Upper lobe of left lung (tissue), 4 donors: ENCODE results near the gene PTPRN2.

Source experiments
- EP300 ChIP-seq, 4 donors: sonication (generic); formaldehyde crosslinking; IDR thresholded peaks; one replicate each; pipeline ENCODE4 v1.5.1; 2017; ENCODE audit warnings: antibody characterized with exemption in 4 of 4, control low read depth in 2 of 4
- POLR2A ChIP-seq, 4 donors: fragments of 450-650 bp; IDR thresholded peaks; one replicate each; pipeline ENCODE4 v1.5.1; 2016 to 2017; ENCODE audit warnings: antibody characterized with exemption in 4 of 4, mild to moderate bottlenecking in 2 of 4
- POLR2AphosphoS5 ChIP-seq, 2 donors: sonication (generic); formaldehyde crosslinking; IDR thresholded peaks; one replicate each; pipeline ENCODE4 v1.5.1; 2017; ENCODE audit warnings: antibody characterized with exemption in 2 of 2
- TF ChIP-seq, protein P1 (sequence below), 6 experiments: fragments of 450-650 bp in 4 of 6; fragments of 200-600 bp in 2 of 6; sonication (generic) in 2 of 6; IDR thresholded peaks; one replicate each; pipeline ENCODE4 v1.5.1; 2016 to 2019; ENCODE audit warnings: antibody characterized with exemption in 6 of 6

DNA sequence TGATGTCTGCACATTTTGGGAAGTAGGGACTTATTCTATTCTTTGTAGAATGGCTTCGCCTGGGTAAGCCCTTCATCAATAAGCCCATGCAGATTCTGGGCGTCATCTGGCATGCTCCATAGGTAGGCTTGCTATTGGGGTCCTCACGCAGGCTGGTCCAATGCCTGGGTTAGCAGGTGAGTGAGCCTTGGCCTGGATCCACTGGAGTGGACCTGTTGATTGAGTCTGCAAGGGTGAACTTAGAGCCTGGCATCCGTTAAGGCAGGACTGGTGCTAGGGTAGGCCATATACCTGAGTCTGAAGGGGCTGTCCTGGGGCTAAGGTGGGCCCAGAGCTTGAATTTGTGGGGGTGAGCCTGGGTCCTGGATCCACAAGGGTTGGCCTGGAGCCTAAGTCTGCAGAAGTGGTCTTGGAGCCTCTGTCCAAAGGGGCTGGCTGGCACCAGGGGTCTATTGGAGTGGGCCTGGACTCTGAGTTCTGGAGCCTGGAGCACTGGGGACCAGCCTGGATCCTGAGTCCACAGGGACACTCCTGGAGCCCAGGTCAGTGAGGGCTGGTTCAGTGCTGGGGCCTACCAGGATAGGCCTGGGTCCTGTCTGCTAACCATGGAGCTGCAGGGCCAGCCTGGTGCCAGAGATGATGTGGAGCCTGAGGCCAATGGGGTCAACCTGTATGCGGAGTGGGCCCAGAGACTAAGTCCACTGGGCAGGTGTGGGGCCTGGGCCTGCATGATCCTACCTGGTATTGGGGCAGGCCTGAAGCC is 297.7 kb downstream of the PTPRN2 start:
- TF ChIP-seq EP300 (IDR thresholded peaks at IDR 0.05) = no peak
- TF ChIP-seq, protein P1, sequence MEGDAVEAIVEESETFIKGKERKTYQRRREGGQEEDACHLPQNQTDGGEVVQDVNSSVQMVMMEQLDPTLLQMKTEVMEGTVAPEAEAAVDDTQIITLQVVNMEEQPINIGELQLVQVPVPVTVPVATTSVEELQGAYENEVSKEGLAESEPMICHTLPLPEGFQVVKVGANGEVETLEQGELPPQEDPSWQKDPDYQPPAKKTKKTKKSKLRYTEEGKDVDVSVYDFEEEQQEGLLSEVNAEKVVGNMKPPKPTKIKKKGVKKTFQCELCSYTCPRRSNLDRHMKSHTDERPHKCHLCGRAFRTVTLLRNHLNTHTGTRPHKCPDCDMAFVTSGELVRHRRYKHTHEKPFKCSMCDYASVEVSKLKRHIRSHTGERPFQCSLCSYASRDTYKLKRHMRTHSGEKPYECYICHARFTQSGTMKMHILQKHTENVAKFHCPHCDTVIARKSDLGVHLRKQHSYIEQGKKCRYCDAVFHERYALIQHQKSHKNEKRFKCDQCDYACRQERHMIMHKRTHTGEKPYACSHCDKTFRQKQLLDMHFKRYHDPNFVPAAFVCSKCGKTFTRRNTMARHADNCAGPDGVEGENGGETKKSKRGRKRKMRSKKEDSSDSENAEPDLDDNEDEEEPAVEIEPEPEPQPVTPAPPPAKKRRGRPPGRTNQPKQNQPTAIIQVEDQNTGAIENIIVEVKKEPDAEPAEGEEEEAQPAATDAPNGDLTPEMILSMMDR (IDR thresholded peaks at IDR 0.05) = no peak
- TF ChIP-seq POLR2A (IDR thresholded peaks at IDR 0.05) = no peak
- no peak for TF ChIP-seq POLR2AphosphoS5 (IDR thresholded peaks at IDR 0.05)
